OCI-LY3 (cell line): Measurements from ENCODE around the gene CLIC5.

Experiments used
- CTCF ChIP-seq: fragments of 200-600, 300-600 bp; sonication (generic); IDR thresholded peaks from 2 replicates; pipeline ENCODE4 v1.5.1; 2014; ENCODE audit warnings: antibody characterized with exemption, low read length, low read depth
- EZH2phosphoT487 ChIP-seq: fragments of 200-600 bp; shearing (Covaris generic); IDR thresholded peaks from 2 replicates; pipeline ENCODE4 v1.6.1; 2018; ENCODE audit warnings: antibody characterized with exemption, mixed run types, low read depth

GRCh38 chr6:45924763-45925342 is 90.8 kb downstream of the CLIC5 start:
- no peak for TF ChIP-seq CTCF
- TF ChIP-seq EZH2phosphoT487: no peak
